ENCODE data around the gene TREM1. TPM values are rescaled to one million over a fixed set of nuclear protein-coding genes. Genes with fewer than 3 reads are reported as not detected.

TREM1 gene
- total and polyA plus RNA-seq, 7 experiments from 2014 or later: 15.9 to 251 TPM; not detected in 5

- peaks cover 0 to 6% (median 3%) of the 10 kb centered on the region in 7 donors for H3K4me1 Mint-ChIP-seq
Observed at GRCh38 chr6:41288754-41289129, 2.3 kb upstream of the TREM1 start.

GRCh38 chr6:41288030-41288753 is 1.7 kb upstream of the TREM1 start:
- Mint-ChIP-seq H3K4me3 (no peak overlapping the region), H3K36me3 (no peaks in the 10 kb centered on the region), H3K9me3 (no peaks in the 10 kb centered on the region), H3K4me1 (peaks cover 0 to 4% (median 0%) of the 10 kb centered on the region in 7 donors), H3K27ac (no peak overlapping the region), H3K27me3 (peaks cover 0 to 7% (median 0%) of the 10 kb centered on the region in 5 donors)
- Histone ChIP-seq H3K27ac (ENCODE audit: low read depth, low read length) (no peak overlapping the region), H3K9me3 (ENCODE audit: control insufficient read depth in 2 of 3, low read length in 3 of 3) (no peaks in the 10 kb centered on the region), H3K4me1 (ENCODE audit: control insufficient read depth in 2 of 2, insufficient read depth in 2 of 2, low read length in 2 of 2) (no peaks in the 10 kb centered on the region), H3K4me3 (ENCODE audit: low read length) (no peak overlapping the region), H3K36me3 (ENCODE audit: control insufficient read depth in 2 of 3, insufficient read depth in 3 of 3, low read length in 3 of 3) (no peaks in the 10 kb centered on the region), H3K27me3 (ENCODE audit: control insufficient read depth in 2 of 2, insufficient read depth in 2 of 2, low read length in 2 of 2) (no peaks in the 10 kb centered on the region)
- ChIA-PET POLR2A (no interaction called here), CTCF (no interaction called here)
- intact Hi-C loops (cut with micrococcal nuclease): no loop called here
- ATAC-seq (no peak), DNase-seq (no peak)

More at GRCh38 chr6:41288754-41289129, 2.3 kb upstream of the TREM1 start:
- no peaks in the 10 kb centered on the region for H3K36me3 Mint-ChIP-seq
- Histone ChIP-seq H3K4me1 (ENCODE audit: control insufficient read depth in 2 of 2, insufficient read depth in 2 of 2, low read length in 2 of 2) (no peaks in the 10 kb centered on the region), H3K27ac (ENCODE audit: low read depth, low read length) (no peak overlapping the region), H3K27me3 (ENCODE audit: control insufficient read depth in 2 of 2, insufficient read depth in 2 of 2, low read length in 2 of 2) (no peaks in the 10 kb centered on the region), H3K36me3 (ENCODE audit: control insufficient read depth in 2 of 3, insufficient read depth in 3 of 3, low read length in 3 of 3) (no peaks in the 10 kb centered on the region), H3K4me3 (ENCODE audit: low read length) (no peak overlapping the region), H3K9me3 (ENCODE audit: control insufficient read depth in 2 of 3, low read length in 3 of 3) (no peaks in the 10 kb centered on the region)
- intact Hi-C loops (cut with micrococcal nuclease): no loop called here
- H3K4me3 Mint-ChIP-seq: no peak overlapping the region
- ChIA-PET CTCF (no interaction called here), POLR2A (no interaction called here)
- H3K9me3 Mint-ChIP-seq: no peaks in the 10 kb centered on the region
- no peak overlapping the region for H3K27ac Mint-ChIP-seq
- DNase-seq (no peak), ATAC-seq (no peak)
- peaks cover 0 to 7% (median 0%) of the 10 kb centered on the region in 5 donors for H3K27me3 Mint-ChIP-seq

- H3K36me3 Mint-ChIP-seq: peaks cover 0 to 5% (median 0%) of the 10 kb centered on the region in 5 donors
- ATAC-seq: no peak
- Histone ChIP-seq H3K9me3 (ENCODE audit: control insufficient read depth in 2 of 3, low read length in 3 of 3) (no peaks in the 10 kb centered on the region), H3K36me3 (ENCODE audit: control insufficient read depth in 2 of 3, insufficient read depth in 3 of 3, low read length in 3 of 3) (no peaks in the 10 kb centered on the region), H3K4me1 (ENCODE audit: control insufficient read depth in 2 of 2, insufficient read depth in 2 of 2, low read length in 2 of 2) (no peaks in the 10 kb centered on the region), H3K4me3 (ENCODE audit: low read length) (no peak overlapping the region), H3K27me3 (ENCODE audit: control insufficient read depth in 2 of 2, insufficient read depth in 2 of 2, low read length in 2 of 2) (no peaks in the 10 kb centered on the region), H3K27ac (ENCODE audit: low read depth, low read length) (no peak overlapping the region)
- no peak for DNase-seq
- peaks cover 0 to 8% (median 5%) of the 10 kb centered on the region in 5 donors for H3K27me3 Mint-ChIP-seq
- ChIA-PET CTCF (no interaction called here), POLR2A (no interaction called here)
- H3K4me1 Mint-ChIP-seq: peaks cover 0 to 12% (median 4%) of the 10 kb centered on the region in 7 donors
- no peak overlapping the region for H3K4me3 Mint-ChIP-seq
- peaks cover 0 to 4% (median 0%) of the 10 kb centered on the region in 11 donors for H3K9me3 Mint-ChIP-seq
- H3K27ac Mint-ChIP-seq: no peak overlapping the region
- intact Hi-C loops (cut with micrococcal nuclease): no loop called here
Observed at GRCh38 chr6:41284726-41285125, 1.8 kb downstream of the TREM1 start.

- H3K36me3 Mint-ChIP-seq: peaks cover 0 to 5% (median 0%) of the 10 kb centered on the region in 5 donors
- Histone ChIP-seq H3K9me3 (ENCODE audit: control insufficient read depth in 2 of 3, low read length in 3 of 3) (no peaks in the 10 kb centered on the region), H3K4me3 (ENCODE audit: low read length) (no peak overlapping the region), H3K27ac (ENCODE audit: low read depth, low read length) (no peak overlapping the region), H3K27me3 (ENCODE audit: control insufficient read depth in 2 of 2, insufficient read depth in 2 of 2, low read length in 2 of 2) (no peaks in the 10 kb centered on the region), H3K36me3 (ENCODE audit: control insufficient read depth in 2 of 3, insufficient read depth in 3 of 3, low read length in 3 of 3) (no peaks in the 10 kb centered on the region), H3K4me1 (ENCODE audit: control insufficient read depth in 2 of 2, insufficient read depth in 2 of 2, low read length in 2 of 2) (peaks cover 0 to 8% of the 10 kb centered on the region in 2 donors)
- H3K9me3 Mint-ChIP-seq: peaks cover 0 to 4% (median 0%) of the 10 kb centered on the region in 11 donors
- peaks cover 0 to 11% (median 5%) of the 10 kb centered on the region in 5 donors for H3K27me3 Mint-ChIP-seq
- intact Hi-C loops (cut with micrococcal nuclease): no loop called here
- POLR2A ChIA-PET: no interaction called here
- H3K27ac Mint-ChIP-seq: no peak overlapping the region
- CTCF ChIA-PET: no interaction called here
- ATAC-seq (no peak), DNase-seq (no peak)
- peaks cover 9 to 21% (median 13%) of the 10 kb centered on the region in 7 donors for H3K4me1 Mint-ChIP-seq
- H3K4me3 Mint-ChIP-seq: no peak overlapping the region
Observed at GRCh38 chr6:41283600-41283999, 2.9 kb downstream of the TREM1 start.

GRCh38 chr6:41280381-41281057 is 6.0 kb downstream of the TREM1 start:
- intact Hi-C loops (cut with micrococcal nuclease): no loop called here
- peaks cover 0 to 22% (median 5%) of the 10 kb centered on the region in 5 donors for H3K27me3 Mint-ChIP-seq
- peaks cover 0 to 5% (median 0%) of the 10 kb centered on the region in 5 donors for H3K36me3 Mint-ChIP-seq
- H3K4me3 Mint-ChIP-seq: no peak overlapping the region
- H3K27me3 ChIP-seq (ENCODE audit: control insufficient read depth in 2 of 2, insufficient read depth in 2 of 2, low read length in 2 of 2): no peaks in the 10 kb centered on the region
- H3K27ac ChIP-seq (ENCODE audit: low read depth, low read length): no peak overlapping the region
- DNase-seq: no peak
- ATAC-seq: peak; percentile 45
- peaks cover 0 to 9% of the 10 kb centered on the region in 2 donors for H3K4me1 ChIP-seq (ENCODE audit: control insufficient read depth in 2 of 2, insufficient read depth in 2 of 2, low read length in 2 of 2)
- no peak overlapping the region for H3K27ac Mint-ChIP-seq
- POLR2A ChIA-PET: no interaction called here
- no peaks in the 10 kb centered on the region for H3K9me3 ChIP-seq (ENCODE audit: control insufficient read depth in 2 of 3, low read length in 3 of 3)
- peaks cover 0 to 4% (median 0%) of the 10 kb centered on the region in 11 donors for H3K9me3 Mint-ChIP-seq
- CTCF ChIA-PET: no interaction called here
- H3K4me1 Mint-ChIP-seq: peaks cover 11 to 20% (median 12%) of the 10 kb centered on the region in 7 donors
- H3K4me3 ChIP-seq (ENCODE audit: low read length): no peak overlapping the region
- no peaks in the 10 kb centered on the region for H3K36me3 ChIP-seq (ENCODE audit: control insufficient read depth in 2 of 3, insufficient read depth in 3 of 3, low read length in 3 of 3)

GRCh38 chr6:41278699-41279405 is 7.6 kb downstream of the TREM1 start:
- intact Hi-C loops (cut with micrococcal nuclease): loop anchor here (1.0 to 2.0 kb wide), 5 partner anchors 20 to 79 kb away; no protein-coding TSS in a partner anchor
- Mint-ChIP-seq H3K27ac (peak overlapping the region in 1 of 9 donors; percentile 3), H3K4me1 (peaks cover 11 to 22% (median 12%) of the 10 kb centered on the region in 7 donors), H3K27me3 (peaks cover 0 to 23% (median 5%) of the 10 kb centered on the region in 5 donors), H3K4me3 (peak overlapping the region in 4 of 10 donors; percentile 11 to 53 (median 28)), H3K9me3 (peaks cover 0 to 4% (median 0%) of the 10 kb centered on the region in 11 donors), H3K36me3 (peaks cover 0 to 5% (median 0%) of the 10 kb centered on the region in 5 donors)
- Histone ChIP-seq H3K27ac (ENCODE audit: low read depth, low read length) (no peak overlapping the region), H3K27me3 (ENCODE audit: control insufficient read depth in 2 of 2, insufficient read depth in 2 of 2, low read length in 2 of 2) (no peaks in the 10 kb centered on the region), H3K9me3 (ENCODE audit: control insufficient read depth in 2 of 3, low read length in 3 of 3) (no peaks in the 10 kb centered on the region), H3K4me3 (ENCODE audit: low read length) (no peak overlapping the region), H3K36me3 (ENCODE audit: control insufficient read depth in 2 of 3, insufficient read depth in 3 of 3, low read length in 3 of 3) (no peaks in the 10 kb centered on the region), H3K4me1 (ENCODE audit: control insufficient read depth in 2 of 2, insufficient read depth in 2 of 2, low read length in 2 of 2) (peaks cover 0 to 9% of the 10 kb centered on the region in 2 donors)
- POLR2A ChIA-PET: no interaction called here
- DNase-seq (peak in 8 of 9 donors; percentile 47 to 68 (median 62)), ATAC-seq (peak; percentile 62)
- CTCF ChIA-PET: interaction anchor here (0.9 to 1.9 kb wide), 5 partner anchors 20 to 204 kb away, joined by 3 to 8 read pairs (median 4); no protein-coding TSS in a partner anchor

Data from naive thymus-derived CD4-positive, alpha-beta T cell (primary cell).